HL-60 (cell line): ENCODE data around the gene ATP6V1G1.

Experiments used
- DNase-seq, 2 experiments: peaks; one replicate each; pipeline ENCODE4 v3.0.0-alpha.2; 2010 to 2020; ENCODE audit warnings: low read depth in 1 of 2, low spot score in 1 of 2
- H3K27ac ChIP-seq: fragments of 250-450 bp; sonication (Bioruptor Pico); replicated peaks from 2 replicates; pipeline ENCODE4 v1.5.1; 2020; ENCODE audit warnings: mild to moderate bottlenecking, moderate library complexity
- H3K27me3 ChIP-seq: fragments of 250-450 bp; sonication (Bioruptor Pico); 2 replicates; pipeline ENCODE4 v1.5.1; 2021; ENCODE audit warnings: mild to moderate bottlenecking, moderate library complexity; ENCODE audit not compliant: insufficient read depth, poor library complexity, severe bottlenecking
- H3K4me3 ChIP-seq: replicated peaks from 2 replicates; pipeline ENCODE4 v1.5.1; 2011; ENCODE audit warnings: mild to moderate bottlenecking, control low read depth, low read length; ENCODE audit not compliant: insufficient read depth
- GABPA ChIP-seq: IDR thresholded peaks from 2 replicates; pipeline ENCODE4 v1.6.1; 2012; ENCODE audit warnings: low read depth
- POLR2AphosphoS5 ChIP-seq: IDR thresholded peaks from 2 replicates; pipeline ENCODE4 v1.6.1; 2012; ENCODE audit warnings: low read depth
- SPI1 ChIP-seq: IDR thresholded peaks from 2 replicates; pipeline ENCODE4 v1.6.1; 2012; ENCODE audit warnings: low read depth, mild to moderate bottlenecking, borderline replicate concordance
- TF ChIP-seq, protein P1 (sequence below): IDR thresholded peaks from one replicate; pipeline ENCODE4 v1.5.1; 2011; ENCODE audit warnings: low read length, control low read depth, inconsistent platforms; ENCODE audit not compliant: insufficient read depth
- TF ChIP-seq, protein P2 (sequence below): IDR thresholded peaks from 2 replicates; pipeline ENCODE4 v1.6.1; 2012; ENCODE audit warnings: low read depth; ENCODE audit not compliant: insufficient replicate concordance

The ATP6V1G1 gene

DNA sequence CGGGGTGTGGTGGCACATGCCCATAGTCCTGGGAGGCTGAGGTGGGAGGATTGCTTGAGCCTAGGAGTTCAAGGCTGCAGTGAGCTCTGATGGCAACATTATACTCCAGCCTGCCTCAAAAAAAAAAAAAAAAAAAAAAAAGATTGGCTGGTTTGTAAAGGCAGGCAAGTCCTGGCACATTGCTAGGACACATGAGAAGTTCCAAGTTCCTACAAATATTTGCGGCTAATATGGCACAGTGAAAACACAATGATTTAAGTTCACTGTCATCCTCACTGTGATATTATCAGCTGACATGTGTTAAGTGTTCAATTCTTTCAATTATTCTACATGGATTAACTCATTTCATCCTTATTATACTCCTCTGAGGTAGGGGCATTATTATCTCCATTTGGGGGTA, 43.6 kb downstream of the ATP6V1G1 start:
- no peak for DNase-seq
- Histone ChIP-seq H3K27ac (no peak overlapping the region), H3K27me3 (no peaks in the 10 kb centered on the region), H3K4me3 (no peak overlapping the region)
- TF ChIP-seq GABPA = no peak
- TF ChIP-seq, protein P1, sequence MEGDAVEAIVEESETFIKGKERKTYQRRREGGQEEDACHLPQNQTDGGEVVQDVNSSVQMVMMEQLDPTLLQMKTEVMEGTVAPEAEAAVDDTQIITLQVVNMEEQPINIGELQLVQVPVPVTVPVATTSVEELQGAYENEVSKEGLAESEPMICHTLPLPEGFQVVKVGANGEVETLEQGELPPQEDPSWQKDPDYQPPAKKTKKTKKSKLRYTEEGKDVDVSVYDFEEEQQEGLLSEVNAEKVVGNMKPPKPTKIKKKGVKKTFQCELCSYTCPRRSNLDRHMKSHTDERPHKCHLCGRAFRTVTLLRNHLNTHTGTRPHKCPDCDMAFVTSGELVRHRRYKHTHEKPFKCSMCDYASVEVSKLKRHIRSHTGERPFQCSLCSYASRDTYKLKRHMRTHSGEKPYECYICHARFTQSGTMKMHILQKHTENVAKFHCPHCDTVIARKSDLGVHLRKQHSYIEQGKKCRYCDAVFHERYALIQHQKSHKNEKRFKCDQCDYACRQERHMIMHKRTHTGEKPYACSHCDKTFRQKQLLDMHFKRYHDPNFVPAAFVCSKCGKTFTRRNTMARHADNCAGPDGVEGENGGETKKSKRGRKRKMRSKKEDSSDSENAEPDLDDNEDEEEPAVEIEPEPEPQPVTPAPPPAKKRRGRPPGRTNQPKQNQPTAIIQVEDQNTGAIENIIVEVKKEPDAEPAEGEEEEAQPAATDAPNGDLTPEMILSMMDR = no peak
- no peak for TF ChIP-seq POLR2AphosphoS5
- TF ChIP-seq SPI1 = no peak
- TF ChIP-seq, protein P2, sequence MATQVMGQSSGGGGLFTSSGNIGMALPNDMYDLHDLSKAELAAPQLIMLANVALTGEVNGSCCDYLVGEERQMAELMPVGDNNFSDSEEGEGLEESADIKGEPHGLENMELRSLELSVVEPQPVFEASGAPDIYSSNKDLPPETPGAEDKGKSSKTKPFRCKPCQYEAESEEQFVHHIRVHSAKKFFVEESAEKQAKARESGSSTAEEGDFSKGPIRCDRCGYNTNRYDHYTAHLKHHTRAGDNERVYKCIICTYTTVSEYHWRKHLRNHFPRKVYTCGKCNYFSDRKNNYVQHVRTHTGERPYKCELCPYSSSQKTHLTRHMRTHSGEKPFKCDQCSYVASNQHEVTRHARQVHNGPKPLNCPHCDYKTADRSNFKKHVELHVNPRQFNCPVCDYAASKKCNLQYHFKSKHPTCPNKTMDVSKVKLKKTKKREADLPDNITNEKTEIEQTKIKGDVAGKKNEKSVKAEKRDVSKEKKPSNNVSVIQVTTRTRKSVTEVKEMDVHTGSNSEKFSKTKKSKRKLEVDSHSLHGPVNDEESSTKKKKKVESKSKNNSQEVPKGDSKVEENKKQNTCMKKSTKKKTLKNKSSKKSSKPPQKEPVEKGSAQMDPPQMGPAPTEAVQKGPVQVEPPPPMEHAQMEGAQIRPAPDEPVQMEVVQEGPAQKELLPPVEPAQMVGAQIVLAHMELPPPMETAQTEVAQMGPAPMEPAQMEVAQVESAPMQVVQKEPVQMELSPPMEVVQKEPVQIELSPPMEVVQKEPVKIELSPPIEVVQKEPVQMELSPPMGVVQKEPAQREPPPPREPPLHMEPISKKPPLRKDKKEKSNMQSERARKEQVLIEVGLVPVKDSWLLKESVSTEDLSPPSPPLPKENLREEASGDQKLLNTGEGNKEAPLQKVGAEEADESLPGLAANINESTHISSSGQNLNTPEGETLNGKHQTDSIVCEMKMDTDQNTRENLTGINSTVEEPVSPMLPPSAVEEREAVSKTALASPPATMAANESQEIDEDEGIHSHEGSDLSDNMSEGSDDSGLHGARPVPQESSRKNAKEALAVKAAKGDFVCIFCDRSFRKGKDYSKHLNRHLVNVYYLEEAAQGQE = no peak

GRCh38 chr9:114633438-114634089, 46.0 kb downstream of the ATP6V1G1 start:
- TF ChIP-seq, protein P2 = no peak
- no peak for TF ChIP-seq POLR2AphosphoS5
- TF ChIP-seq, protein P1 = no peak
- TF ChIP-seq SPI1 = no peak
- TF ChIP-seq GABPA = no peak
- DNase-seq = no peak
- no peak overlapping the region for H3K4me3 ChIP-seq
- H3K27me3 ChIP-seq = no peaks in the 10 kb centered on the region
- no peak overlapping the region for H3K27ac ChIP-seq

- Histone ChIP-seq H3K4me3 (no peak overlapping the region), H3K27ac (no peak overlapping the region), H3K27me3 (no peaks in the 10 kb centered on the region)
- no peak for DNase-seq
- TF ChIP-seq, protein P1 = no peak
- no peak for TF ChIP-seq POLR2AphosphoS5
- TF ChIP-seq, protein P2 = no peak
- no peak for TF ChIP-seq GABPA
- no peak for TF ChIP-seq SPI1
Measured at GRCh38 chr9:114634387-114634786, 46.8 kb downstream of the ATP6V1G1 start.
